Skin of body (tissue), 2 donors: ENCODE measurements around the gene RAB18. TPM values are rescaled to one million over a fixed set of nuclear protein-coding genes. Genes with fewer than 3 reads are reported as not detected.
"Not testable (repeated sequence)": the region's sequence is repeated elsewhere in the genome, so short reads cannot be mapped to it uniquely, and the experiment has no call there.

ENCODE experiments used
- DNase-seq: peaks from one replicate; lab custom pipeline; 2025; lab: John Stamatoyannopoulos, UW
- total RNA-seq: library from RNA; depleted of rRNA; stranded (reverse); fragments of >200 nt; gene quantifications from one replicate; pipeline ENCODE4 v1.2.3, GENCODE V29; 2014

RAB18 gene
- total RNA-seq, 1 donor from 2014 or later, result 56.3 TPM

DNA sequence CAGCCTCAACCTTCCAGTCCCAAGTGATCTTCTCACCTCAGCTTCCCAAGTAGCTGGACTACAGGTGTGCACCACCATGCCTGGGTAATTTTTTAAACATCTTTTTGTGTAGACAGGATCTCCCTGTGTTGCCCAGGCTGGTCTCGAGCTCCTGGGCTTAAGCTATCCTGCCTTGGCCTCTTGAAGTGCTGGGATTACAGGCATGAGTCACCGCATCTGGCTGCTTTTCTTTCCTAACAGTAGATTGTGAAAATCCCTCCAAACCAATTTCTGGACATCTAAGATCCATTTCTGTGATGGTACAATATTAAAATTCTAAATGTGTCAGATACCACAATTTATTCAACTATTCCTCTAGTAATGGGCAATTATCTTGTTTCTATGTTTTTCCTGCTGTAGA, 38.7 kb downstream of the RAB18 start:
- no peak for DNase-seq

DNA sequence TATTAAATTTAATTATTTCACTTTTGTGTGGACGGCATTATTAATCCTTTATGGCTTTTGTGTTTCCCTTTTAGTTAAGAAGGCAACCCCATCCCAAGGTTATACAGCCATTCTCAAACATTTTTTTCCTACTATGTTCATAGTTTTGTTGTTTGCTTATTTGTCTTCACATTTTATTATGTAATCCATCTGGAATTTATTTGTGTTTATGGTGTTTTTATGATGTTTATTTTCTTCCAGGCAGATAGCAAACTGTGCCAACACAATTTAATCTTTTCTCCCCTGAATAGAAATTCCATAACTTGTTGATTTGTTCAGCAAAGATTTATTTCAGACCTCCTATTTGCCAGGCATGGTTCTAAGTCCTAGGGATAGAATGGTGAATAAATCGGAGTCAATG, 42.9 kb downstream of the RAB18 start:
- DNase-seq, result peak; percentile 72

DNA sequence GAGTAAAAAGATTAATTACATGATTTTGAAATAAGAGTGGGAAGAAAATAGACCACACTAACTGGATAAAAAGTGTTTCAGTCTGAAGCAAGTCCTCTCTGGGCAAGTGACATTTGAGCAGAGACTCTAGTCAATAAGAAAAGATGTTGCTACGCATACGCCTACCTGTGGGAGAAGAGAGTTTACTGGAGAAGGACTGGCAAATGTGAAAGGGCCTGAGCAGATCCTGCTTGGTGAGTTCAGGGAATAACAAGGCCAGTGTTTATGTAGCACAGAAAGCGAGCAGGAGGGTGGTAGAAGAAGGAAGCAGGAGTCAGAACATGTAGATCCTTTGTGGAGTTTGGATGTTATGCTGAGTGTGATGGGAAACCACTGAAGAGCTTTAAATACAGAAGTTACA, 43.4 kb downstream of the RAB18 start:
- no peak for DNase-seq

DNA sequence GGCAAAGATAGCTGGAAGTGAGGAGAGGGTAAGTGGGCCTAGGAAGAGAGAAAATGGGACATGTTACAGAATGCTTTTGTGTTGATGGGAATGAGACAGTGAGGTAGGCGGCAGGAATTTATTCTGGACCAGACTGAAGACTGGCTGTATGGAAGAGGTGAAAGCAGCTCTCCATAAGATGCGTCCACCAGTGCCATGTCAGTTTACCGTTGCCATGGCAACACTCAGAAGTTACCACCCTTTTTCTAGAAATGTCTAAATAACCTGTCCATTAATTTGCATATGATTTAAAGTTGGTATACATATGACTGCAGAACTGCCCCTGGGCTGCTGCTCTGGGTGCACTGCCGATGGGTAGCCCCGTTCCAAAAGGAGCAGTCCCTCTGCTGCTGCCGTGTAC, 46.7 kb downstream of the RAB18 start:
- no peak for DNase-seq

DNA sequence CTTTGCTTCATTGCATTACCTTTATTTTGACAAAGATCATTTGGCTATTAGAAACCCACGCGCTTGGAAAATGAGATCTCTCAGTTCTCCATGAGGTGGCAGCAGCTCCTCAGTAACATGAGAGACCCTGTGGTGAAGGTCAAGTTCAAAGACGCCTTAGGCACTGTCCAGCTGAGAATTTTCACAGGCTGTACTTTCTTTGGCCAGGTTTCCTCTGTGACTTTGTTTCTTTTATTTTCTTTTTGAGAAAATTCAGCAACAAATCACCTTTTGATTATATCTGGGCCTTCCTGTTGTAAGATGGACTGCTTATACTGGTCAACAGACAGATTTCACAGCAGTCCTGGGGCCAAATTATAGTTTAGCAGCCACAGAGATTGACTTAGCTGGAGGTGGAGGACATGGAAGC, 54.5 kb downstream of the RAB18 start:
- peak; percentile 29 for DNase-seq

DNA sequence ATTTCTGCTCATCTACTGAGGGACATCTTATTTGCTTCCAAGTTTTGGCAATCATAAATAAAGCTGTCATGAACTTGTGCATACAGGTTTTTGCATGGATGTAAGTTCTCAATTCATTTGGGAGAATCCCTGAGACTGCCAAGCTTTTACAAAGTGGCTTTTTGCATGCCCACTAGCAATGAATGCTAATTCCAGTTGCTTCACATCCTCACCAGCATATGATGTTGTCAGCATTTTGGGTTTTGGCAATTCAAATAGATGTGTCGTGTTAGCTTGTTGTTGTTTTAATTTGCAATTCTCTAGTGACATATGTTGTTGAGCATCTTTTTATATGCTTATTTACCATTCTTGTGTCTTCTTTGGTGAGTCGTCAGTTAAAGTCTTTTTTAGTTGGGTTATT, 57.2 kb downstream of the RAB18 start:
- no peak for DNase-seq

DNA sequence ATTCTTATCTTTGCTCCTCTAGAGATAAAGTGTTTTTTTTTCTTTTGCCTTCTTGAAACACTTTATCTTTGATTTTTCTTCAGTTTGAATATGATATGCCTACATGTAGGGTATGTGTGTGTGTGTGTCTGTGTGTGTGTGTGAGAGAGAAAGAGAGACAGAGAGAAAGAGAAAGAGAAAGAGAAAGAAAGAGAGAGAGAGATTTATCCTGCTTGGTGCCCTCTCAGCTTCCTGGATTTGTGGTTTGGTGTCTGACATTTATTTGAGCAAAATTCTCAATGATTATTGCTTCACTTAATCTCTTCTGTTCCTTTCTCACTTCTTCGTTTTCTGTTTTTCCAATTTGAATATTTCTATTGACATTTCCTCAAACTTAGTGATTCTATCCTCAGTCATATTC, 60.3 kb downstream of the RAB18 start:
- DNase-seq, result no peak

DNA sequence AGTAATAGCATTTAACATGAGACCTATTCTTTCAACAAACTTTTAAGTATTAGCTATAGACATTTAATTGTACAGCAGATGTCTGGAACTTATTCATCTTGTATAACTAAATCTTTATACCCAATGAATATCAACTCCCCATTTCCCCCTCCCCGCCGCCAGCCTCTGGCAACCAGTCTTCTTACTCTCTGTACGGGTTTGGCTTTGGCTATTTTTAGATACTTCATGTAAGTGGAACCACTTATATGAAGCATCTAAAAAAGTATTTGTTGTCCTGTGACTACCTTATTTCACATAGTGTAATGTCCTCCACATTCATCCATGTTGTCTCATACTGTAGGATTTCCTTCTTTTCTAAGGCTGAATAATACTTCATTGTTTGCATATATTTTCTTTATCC, 60.8 kb downstream of the RAB18 start:
- DNase-seq, result no peak

DNA sequence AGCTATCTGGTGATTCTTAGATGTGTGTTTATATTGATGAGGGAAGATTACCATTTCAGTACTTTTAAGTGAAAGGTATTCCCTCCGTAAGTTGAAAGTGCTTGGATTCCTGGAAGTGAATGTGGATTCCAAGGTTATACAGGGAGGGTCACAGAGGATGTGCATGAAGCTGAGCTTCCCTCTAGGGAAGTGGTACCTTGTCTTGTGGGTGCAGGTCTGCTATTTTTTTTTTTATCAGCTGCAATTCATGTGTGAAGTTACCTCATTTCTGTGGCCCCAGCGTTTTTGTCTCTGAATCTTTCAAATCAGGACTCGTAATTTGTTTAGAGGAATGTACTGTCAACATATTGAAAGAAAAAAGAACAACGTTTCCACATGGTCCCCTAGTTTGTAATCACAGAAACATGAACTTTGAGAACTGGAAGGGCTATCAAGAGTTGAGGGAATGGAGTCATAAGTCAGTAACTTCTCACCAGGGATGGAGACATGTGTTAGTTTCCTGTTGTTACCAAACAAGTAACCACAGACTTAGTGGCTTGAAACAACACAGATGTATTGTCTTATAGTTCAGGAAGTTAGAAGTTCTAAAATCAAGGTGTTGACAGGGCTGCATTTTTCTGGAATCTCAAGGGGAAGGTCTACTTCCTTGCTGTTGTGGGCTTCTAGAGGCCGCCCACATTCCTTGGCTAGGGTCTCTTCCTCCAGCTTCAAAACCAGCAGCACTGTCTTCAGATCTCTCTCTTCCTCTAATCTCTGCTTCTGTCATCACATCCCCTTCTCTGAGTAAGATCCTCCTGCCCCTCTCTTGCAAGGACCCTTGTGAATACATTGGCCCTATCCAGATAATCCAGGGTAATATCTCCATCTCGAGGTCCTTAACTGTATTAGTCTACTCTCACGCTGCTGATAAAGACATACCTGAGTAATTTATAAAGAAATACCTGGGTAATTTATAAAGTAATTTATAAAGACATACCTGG, 64.4 kb downstream of the RAB18 start:
- DNase-seq, result peak; percentile 60

DNA sequence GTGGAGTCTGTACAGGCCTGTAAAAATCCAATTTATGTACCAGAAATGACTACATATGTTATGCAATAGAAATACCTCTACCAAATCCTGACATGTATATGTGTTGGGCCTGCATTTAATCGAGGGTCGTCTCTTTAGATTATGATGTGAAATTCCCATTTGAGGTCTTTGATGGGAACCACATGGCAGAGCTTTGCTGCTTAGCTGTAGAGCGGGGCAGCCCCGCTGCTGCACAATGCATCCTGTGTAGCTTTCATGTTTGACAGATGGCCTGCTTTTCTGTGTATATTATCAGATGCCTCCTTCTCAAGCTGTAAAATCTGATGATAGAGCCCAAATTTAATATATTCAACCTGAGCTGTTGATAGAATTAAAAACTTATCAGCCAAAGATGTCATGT, 65.8 kb downstream of the RAB18 start:
- DNase-seq, result peak; percentile 63

DNA sequence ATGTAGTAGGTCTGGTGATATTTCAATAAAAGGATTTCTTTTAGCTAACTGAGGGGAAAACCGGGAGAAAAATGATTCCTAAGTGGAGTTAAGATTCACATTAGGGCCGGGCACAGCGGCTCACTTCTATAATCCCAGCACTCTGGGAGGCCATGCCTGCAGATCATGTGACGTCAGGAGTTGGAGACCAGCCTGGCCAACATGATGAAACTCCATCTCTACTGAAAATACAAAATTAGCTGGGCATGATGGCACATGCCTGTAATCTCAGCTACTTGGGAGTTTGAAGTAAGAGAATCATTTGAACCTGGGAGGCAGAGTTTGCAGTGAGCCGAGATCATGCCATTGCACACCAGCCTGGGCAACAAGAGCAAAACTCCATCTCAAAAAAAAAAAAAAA, 72.9 kb downstream of the RAB18 start:
- DNase-seq, result not testable (repeated sequence)

DNA sequence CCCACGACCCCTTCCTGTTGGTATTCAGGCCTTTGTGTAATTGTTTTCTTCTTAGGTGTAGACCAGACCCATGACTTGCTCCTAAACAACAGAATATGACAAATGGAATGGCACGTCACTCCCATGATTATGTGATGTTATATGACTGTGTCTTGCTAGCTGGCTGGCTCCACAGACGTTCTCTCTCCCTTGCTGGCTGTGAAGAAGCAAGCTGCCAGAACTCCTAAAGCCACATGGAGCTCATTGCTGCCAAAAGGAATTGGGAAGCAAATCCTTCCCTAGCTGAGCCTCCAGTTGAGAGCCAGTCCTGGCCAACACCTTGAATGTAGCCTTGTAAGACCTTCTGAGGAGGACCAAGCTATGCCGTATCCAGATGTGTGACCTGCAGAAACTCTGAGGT, 74.2 kb downstream of the RAB18 start:
- peak; percentile 25 for DNase-seq

DNA sequence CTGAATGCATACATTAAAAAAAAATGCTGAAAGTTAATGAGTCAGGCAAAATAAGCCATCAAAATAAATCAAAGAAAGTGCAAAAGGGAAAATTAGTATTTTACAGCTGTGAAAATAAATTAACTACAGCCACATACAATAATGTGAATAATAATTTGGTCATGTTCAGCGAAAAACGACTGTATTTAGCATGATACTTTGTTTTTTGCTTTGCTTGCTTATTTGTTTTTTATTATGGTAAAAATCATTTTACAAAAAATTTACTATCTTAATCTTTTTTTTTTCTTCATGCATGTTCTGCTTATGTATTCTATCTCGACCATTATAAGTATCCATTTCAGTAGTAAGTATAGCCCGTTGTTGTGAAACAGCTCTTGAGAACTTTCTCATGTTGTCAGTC, 77.1 kb downstream of the RAB18 start:
- no peak for DNase-seq

DNA sequence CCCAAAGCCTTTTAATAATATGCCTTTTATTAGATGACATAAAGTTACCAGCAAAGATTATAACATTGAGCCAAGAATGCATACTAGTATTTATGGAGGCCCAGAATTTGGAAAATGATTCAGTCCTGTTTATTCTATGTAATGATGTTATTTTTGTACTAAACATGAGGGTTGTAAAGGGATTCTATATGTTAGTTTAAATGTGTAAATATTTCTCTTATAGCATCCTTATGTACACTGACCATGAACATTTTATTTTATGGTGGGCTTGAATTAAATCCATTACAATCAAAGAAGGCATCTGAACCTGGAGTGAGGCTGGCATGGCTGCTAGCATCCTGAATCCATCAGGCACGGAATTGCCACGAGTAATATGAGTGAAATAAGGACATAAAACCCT, 80.2 kb downstream of the RAB18 start:
- DNase-seq, result no peak

Other genes with a start within 250 kb of the RAB18 start
- 4.0 TPM for gene MKX, start 241.5 kb downstream of the RAB18 start, total RNA-seq